Suprapubic skin (tissue), 4 donors: Measurements from ENCODE around the gene SLN. TPM values are rescaled to one million over a fixed set of nuclear protein-coding genes. Genes with fewer than 3 reads are reported as not detected.

Experiments used
- DNase-seq, 2 donors: peaks; one replicate each; pipeline ENCODE4 v3.0.0-alpha.2; 2019; ENCODE audit warnings: low spot score in 2 of 2
- H3K27ac ChIP-seq: fragments of 200-600 bp; sonication (generic); one replicate; pipeline ENCODE4 v1.5.1; 2019
- H3K27me3 ChIP-seq: fragments of 200-600 bp; sonication (generic); one replicate; pipeline ENCODE4 v1.5.1; 2019
- H3K36me3 ChIP-seq: fragments of 200-600 bp; sonication (generic); one replicate; pipeline ENCODE4 v1.5.1; 2019
- H3K4me1 ChIP-seq: fragments of 200-600 bp; sonication (generic); one replicate; pipeline ENCODE4 v1.5.1; 2019
- H3K4me3 ChIP-seq: fragments of 200-600 bp; sonication (generic); one replicate; pipeline ENCODE4 v1.5.1; 2019; ENCODE audit warnings: mild to moderate bottlenecking
- H3K9me3 ChIP-seq: fragments of 200-600 bp; sonication (generic); one replicate; pipeline ENCODE4 v1.5.1; 2019
- CTCF ChIP-seq, 2 donors: fragments of 200-600 bp in 1 of 2; fragments of 450-650 bp in 1 of 2; sonication (generic) in 1 of 2; IDR thresholded peaks; one replicate each; pipeline ENCODE4 v1.5.1; 2016 to 2019; ENCODE audit warnings: antibody characterized with exemption in 2 of 2, mild to moderate bottlenecking in 1 of 2, moderate library complexity in 1 of 2
- EP300 ChIP-seq: sonication (generic); formaldehyde crosslinking; IDR thresholded peaks from one replicate; pipeline ENCODE4 v1.6.1; 2017; ENCODE audit warnings: antibody characterized with exemption
- POLR2A ChIP-seq, 2 donors: fragments of 450-650 bp; IDR thresholded peaks; one replicate each; pipeline ENCODE4 v1.6.1; 2017; ENCODE audit warnings: antibody characterized with exemption in 2 of 2, mild to moderate bottlenecking in 2 of 2, moderate library complexity in 2 of 2
- POLR2AphosphoS5 ChIP-seq, 3 donors: sonication (generic); formaldehyde crosslinking; IDR thresholded peaks; one replicate each; pipeline ENCODE4 v1.6.1; 2017; ENCODE audit warnings: antibody characterized with exemption in 3 of 3
- whole genome bisulfite sequencing: methylation state at CpG from one replicate; pipeline ENCODE4 v1.1.5; 2018; 5-methylcytosine and 5-hydroxymethylcytosine counted together
- total RNA-seq, 4 donors: library from RNA; depleted of rRNA; stranded (reverse); fragments of >200 nt; gene quantifications; one replicate each; pipeline ENCODE4 v1.1.0, GENCODE V29; 2016

SLN gene
- total RNA-seq, 4 donors from 2014 or later = 5.5 to 5.9 TPM; not detected in 2

GRCh38 chr11:107682572-107682971 lies 29.3 kb downstream of the SLN start:
- Histone ChIP-seq H3K36me3 (no peaks in the 10 kb centered on the region), H3K27ac (no peak overlapping the region), H3K4me3 (no peak overlapping the region), H3K9me3 (no peaks in the 10 kb centered on the region), H3K4me1 (no peaks in the 10 kb centered on the region), H3K27me3 (no peaks in the 10 kb centered on the region)
- 81% methylated on average over 5 of the region's 5 CpGs for WGBS
- TF ChIP-seq CTCF (IDR thresholded peaks at IDR 0.05) (no peak), POLR2A (IDR thresholded peaks at IDR 0.05) (no peak)
- DNase-seq = no peak

- DNase-seq = no peak
- no peaks in the 10 kb centered on the region for H3K9me3 ChIP-seq
- no peak overlapping the region for H3K27ac ChIP-seq
- no peak overlapping the region for H3K4me3 ChIP-seq
- TF ChIP-seq EP300 = no peak
- TF ChIP-seq POLR2AphosphoS5 (IDR thresholded peaks at IDR 0.05) = no peak
- TF ChIP-seq POLR2A (IDR thresholded peaks at IDR 0.05) = no peak
- TF ChIP-seq CTCF (IDR thresholded peaks at IDR 0.05) = no peak
- 61% methylated on average over 4 of the region's 4 CpGs for WGBS
- H3K36me3 ChIP-seq = no peaks in the 10 kb centered on the region
- H3K27me3 ChIP-seq = no peaks in the 10 kb centered on the region
- H3K4me1 ChIP-seq = no peaks in the 10 kb centered on the region
Observed at GRCh38 chr11:107682171-107682570, 29.7 kb downstream of the SLN start.

GRCh38 chr11:107679255-107680024 lies 32.4 kb downstream of the SLN start:
- no peak for DNase-seq
- WGBS = 87% methylated on average over 4 of the region's 4 CpGs
- H3K27me3 ChIP-seq = no peaks in the 10 kb centered on the region
- no peak overlapping the region for H3K27ac ChIP-seq
- H3K9me3 ChIP-seq = no peaks in the 10 kb centered on the region
- no peak for TF ChIP-seq CTCF (IDR thresholded peaks at IDR 0.05)
- no peak for TF ChIP-seq POLR2AphosphoS5 (IDR thresholded peaks at IDR 0.05)
- no peak for TF ChIP-seq POLR2A (IDR thresholded peaks at IDR 0.05)
- no peak for TF ChIP-seq EP300
- H3K4me3 ChIP-seq = no peak overlapping the region
- no peaks in the 10 kb centered on the region for H3K4me1 ChIP-seq
- no peaks in the 10 kb centered on the region for H3K36me3 ChIP-seq

GRCh38 chr11:107678632-107678971 lies 33.3 kb downstream of the SLN start:
- TF ChIP-seq CTCF (IDR thresholded peaks at IDR 0.05) (no peak), POLR2A (IDR thresholded peaks at IDR 0.05) (no peak), POLR2AphosphoS5 (IDR thresholded peaks at IDR 0.05) (no peak), EP300 (no peak)
- H3K4me3 ChIP-seq = no peak overlapping the region
- WGBS = 77% methylated on average over 6 of the region's 6 CpGs
- no peaks in the 10 kb centered on the region for H3K27me3 ChIP-seq
- H3K9me3 ChIP-seq = no peaks in the 10 kb centered on the region
- H3K36me3 ChIP-seq = no peaks in the 10 kb centered on the region
- H3K4me1 ChIP-seq = no peaks in the 10 kb centered on the region
- H3K27ac ChIP-seq = no peak overlapping the region
- DNase-seq = no peak

- Histone ChIP-seq H3K27me3 (no peaks in the 10 kb centered on the region), H3K4me1 (no peaks in the 10 kb centered on the region), H3K27ac (no peak overlapping the region), H3K4me3 (no peak overlapping the region), H3K36me3 (no peaks in the 10 kb centered on the region), H3K9me3 (no peaks in the 10 kb centered on the region)
- TF ChIP-seq POLR2A (IDR thresholded peaks at IDR 0.05) = no peak
- TF ChIP-seq EP300 = no peak
- no peak for TF ChIP-seq POLR2AphosphoS5 (IDR thresholded peaks at IDR 0.05)
- TF ChIP-seq CTCF (IDR thresholded peaks at IDR 0.05) = no peak
- no peak for DNase-seq
- 76% methylated on average over 7 of the region's 7 CpGs for WGBS
Observed at GRCh38 chr11:107677924-107678631, 33.8 kb downstream of the SLN start.
